ENCODE data around the gene C4orf54. TPM values are rescaled to one million over a fixed set of nuclear protein-coding genes. Genes with fewer than 3 reads are reported as not detected.

Gene C4orf54
- total RNA-seq, 2 experiments from 2014 or later = not detected

- Histone ChIP-seq H3K4me1 (ENCODE audit: insufficient read depth, low read length, poor library complexity, severe bottlenecking) (peaks cover 12% of the 10 kb centered on the region), H4K20me1 (ENCODE audit: insufficient read depth, low read length) (no peaks in the 10 kb centered on the region), H3K4me3 (ENCODE audit: low read depth, low read length, poor library complexity, severe bottlenecking) (no peak overlapping the region), H2AFZ (ENCODE audit: low read length) (no peak overlapping the region), H3K4me2 (ENCODE audit: low read length) (no peak overlapping the region), H3K27ac (ENCODE audit: low read depth, low read length, poor library complexity, severe bottlenecking) (no peak overlapping the region), H3K79me2 (ENCODE audit: insufficient read depth, low read depth, low read length) (no peaks in the 10 kb centered on the region), H3K36me3 (ENCODE audit: insufficient read depth, low read length) (no peaks in the 10 kb centered on the region), H3K9me2 (ENCODE audit: insufficient read depth, low read length) (no peaks in the 10 kb centered on the region), H3K9me3 (ENCODE audit: low read length) (no peaks in the 10 kb centered on the region)
- CTCF ChIA-PET (ENCODE audit: unreplicated experiment) = no interaction called here
- TF ChIP-seq CTCF (conservative IDR thresholded peaks at IDR 0.05; ENCODE audit: low read length) (no peak), EZH2phosphoT487 (IDR thresholded peaks at IDR 0.05; ENCODE audit: borderline replicate concordance, low read depth, low read length) (no peak)
- no peak for DNase-seq (ENCODE audit: low spot score)
- intact Hi-C loops (cut with micrococcal nuclease; ENCODE audit: unreplicated experiment) = loop anchor here (10.0 kb wide), 1 partner anchor 171 kb away; no protein-coding TSS in a partner anchor
- POLR2A ChIA-PET = interaction anchor here (1.0 to 1.2 kb wide), 2 partner anchors 10 to 15 kb away, joined by 3 to 4 read pairs; no protein-coding TSS in a partner anchor
- BruUV-seq (replicated peaks) = no TSS peak
Observed at GRCh38 chr4:99633772-99634171, 23.9 kb downstream of the C4orf54 start.

GRCh38 chr4:99630857-99631360 lies 26.7 kb downstream of the C4orf54 start:
- Histone ChIP-seq H3K79me2 (ENCODE audit: insufficient read depth, low read depth, low read length) (no peaks in the 10 kb centered on the region), H3K36me3 (ENCODE audit: insufficient read depth, low read length) (no peaks in the 10 kb centered on the region), H4K20me1 (ENCODE audit: insufficient read depth, low read length) (no peaks in the 10 kb centered on the region), H3K4me2 (ENCODE audit: low read length) (no peak overlapping the region), H3K9me2 (ENCODE audit: insufficient read depth, low read length) (no peaks in the 10 kb centered on the region), H3K27ac (ENCODE audit: low read depth, low read length, poor library complexity, severe bottlenecking) (no peak overlapping the region), H3K9me3 (ENCODE audit: low read length) (no peaks in the 10 kb centered on the region), H3K4me3 (ENCODE audit: low read depth, low read length, poor library complexity, severe bottlenecking) (no peak overlapping the region), H3K4me1 (ENCODE audit: insufficient read depth, low read length, poor library complexity, severe bottlenecking) (peaks cover 12% of the 10 kb centered on the region), H2AFZ (ENCODE audit: low read length) (no peak overlapping the region)
- BruUV-seq (replicated peaks) = no TSS peak
- ChIA-PET POLR2A (no interaction called here), CTCF (ENCODE audit: unreplicated experiment) (no interaction called here)
- DNase-seq (ENCODE audit: low spot score) = no peak
- no peak for TF ChIP-seq EZH2phosphoT487 (IDR thresholded peaks at IDR 0.05; ENCODE audit: borderline replicate concordance, low read depth, low read length)
- no peak for TF ChIP-seq CTCF (conservative IDR thresholded peaks at IDR 0.05; ENCODE audit: low read length)
- intact Hi-C loops (cut with micrococcal nuclease; ENCODE audit: unreplicated experiment) = loop anchor here (10.0 kb wide), 1 partner anchor 174 kb away; no protein-coding TSS in a partner anchor

- no TSS peak for BruUV-seq (replicated peaks)
- Histone ChIP-seq H4K20me1 (ENCODE audit: insufficient read depth, low read length) (no peaks in the 10 kb centered on the region), H3K9me2 (ENCODE audit: insufficient read depth, low read length) (no peaks in the 10 kb centered on the region), H3K36me3 (ENCODE audit: insufficient read depth, low read length) (no peaks in the 10 kb centered on the region), H3K4me2 (ENCODE audit: low read length) (no peak overlapping the region), H3K27ac (ENCODE audit: low read depth, low read length, poor library complexity, severe bottlenecking) (no peak overlapping the region), H2AFZ (ENCODE audit: low read length) (no peak overlapping the region), H3K9me3 (ENCODE audit: low read length) (no peaks in the 10 kb centered on the region), H3K4me1 (ENCODE audit: insufficient read depth, low read length, poor library complexity, severe bottlenecking) (peaks cover 12% of the 10 kb centered on the region), H3K4me3 (ENCODE audit: low read depth, low read length, poor library complexity, severe bottlenecking) (no peak overlapping the region), H3K79me2 (ENCODE audit: insufficient read depth, low read depth, low read length) (no peaks in the 10 kb centered on the region)
- ChIA-PET CTCF (ENCODE audit: unreplicated experiment) (no interaction called here), POLR2A (no interaction called here)
- intact Hi-C loops (cut with micrococcal nuclease; ENCODE audit: unreplicated experiment) = loop anchor here (10.0 kb wide), 1 partner anchor 175 kb away; no protein-coding TSS in a partner anchor
- TF ChIP-seq CTCF (conservative IDR thresholded peaks at IDR 0.05; ENCODE audit: low read length) = no peak
- TF ChIP-seq EZH2phosphoT487 (IDR thresholded peaks at IDR 0.05; ENCODE audit: borderline replicate concordance, low read depth, low read length) = no peak
- DNase-seq (ENCODE audit: low spot score) = no peak
Observed at GRCh38 chr4:99629962-99630554, 27.6 kb downstream of the C4orf54 start.

Data from OCI-LY7 (cell line).